RKO (cell line): ENCODE data around the gene PDE4A.
"Not testable (repeated sequence)": the region's sequence is repeated elsewhere in the genome, so short reads cannot be mapped to it uniquely, and the experiment has no call there.

Experiments used
- DNase-seq: peaks from one replicate; pipeline ENCODE4 v3.0.0-alpha.2; 2016; ENCODE audit warnings: low spot score

Gene PDE4A

DNA sequence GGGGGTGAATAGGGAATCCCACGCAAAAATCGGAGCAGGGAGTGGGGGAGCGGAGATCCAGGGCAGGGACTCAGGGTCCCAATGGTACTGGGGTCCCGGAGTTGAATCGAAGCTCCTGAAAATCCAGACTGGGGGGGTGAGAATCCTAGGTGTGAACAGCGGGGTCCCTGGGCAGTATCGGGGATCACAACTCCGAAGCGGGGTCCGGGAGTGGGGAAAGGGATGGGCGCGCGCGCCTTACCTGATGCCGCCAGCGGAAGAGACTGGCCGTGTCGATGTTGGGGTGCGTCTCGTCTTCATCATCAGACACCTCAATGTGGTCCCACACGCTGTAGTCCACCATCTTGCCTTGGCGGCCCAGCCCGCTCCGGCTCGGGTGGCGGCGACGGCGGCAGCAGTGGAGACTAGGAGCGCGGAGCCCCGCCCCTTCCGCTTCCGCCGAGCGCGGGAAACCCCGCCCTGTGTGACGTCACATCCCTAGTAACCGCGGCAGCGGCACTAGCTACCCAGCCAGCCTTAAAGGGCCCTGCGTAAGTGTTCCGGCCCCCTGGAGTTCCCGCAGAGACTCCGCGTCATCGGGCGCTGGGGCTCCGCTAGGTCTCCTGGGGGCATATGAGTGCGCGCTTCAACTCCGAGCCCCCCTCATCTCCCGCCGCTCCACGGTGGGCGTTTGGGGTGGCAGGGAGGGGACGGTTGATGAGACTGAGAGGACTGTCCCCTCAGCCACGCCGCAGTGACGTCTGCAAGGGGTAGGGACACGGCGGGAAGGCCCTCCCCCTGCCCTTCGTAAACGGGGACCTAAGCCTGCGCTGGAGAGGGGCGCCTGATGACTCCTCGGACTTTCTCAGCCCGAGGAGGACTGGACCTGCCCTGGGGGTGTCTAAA lies 17.0 kb upstream of the PDE4A start, which contains the start of gene CDC37:
CDC37 (minus strand) TSS at position 406 of the 885 bp plus-strand sequence; CDS start at position 343, 63 bp downstream.
- peak; percentile 97 for DNase-seq

- no peak for DNase-seq
Observed at GRCh38 chr19:10404888-10405820, 15.2 kb upstream of the PDE4A start.

GRCh38 chr19:10406191-10406590 lies 14.1 kb upstream of the PDE4A start:
- no peak for DNase-seq

GRCh38 chr19:10407096-10407495 lies 13.2 kb upstream of the PDE4A start:
- DNase-seq, result no peak

DNA sequence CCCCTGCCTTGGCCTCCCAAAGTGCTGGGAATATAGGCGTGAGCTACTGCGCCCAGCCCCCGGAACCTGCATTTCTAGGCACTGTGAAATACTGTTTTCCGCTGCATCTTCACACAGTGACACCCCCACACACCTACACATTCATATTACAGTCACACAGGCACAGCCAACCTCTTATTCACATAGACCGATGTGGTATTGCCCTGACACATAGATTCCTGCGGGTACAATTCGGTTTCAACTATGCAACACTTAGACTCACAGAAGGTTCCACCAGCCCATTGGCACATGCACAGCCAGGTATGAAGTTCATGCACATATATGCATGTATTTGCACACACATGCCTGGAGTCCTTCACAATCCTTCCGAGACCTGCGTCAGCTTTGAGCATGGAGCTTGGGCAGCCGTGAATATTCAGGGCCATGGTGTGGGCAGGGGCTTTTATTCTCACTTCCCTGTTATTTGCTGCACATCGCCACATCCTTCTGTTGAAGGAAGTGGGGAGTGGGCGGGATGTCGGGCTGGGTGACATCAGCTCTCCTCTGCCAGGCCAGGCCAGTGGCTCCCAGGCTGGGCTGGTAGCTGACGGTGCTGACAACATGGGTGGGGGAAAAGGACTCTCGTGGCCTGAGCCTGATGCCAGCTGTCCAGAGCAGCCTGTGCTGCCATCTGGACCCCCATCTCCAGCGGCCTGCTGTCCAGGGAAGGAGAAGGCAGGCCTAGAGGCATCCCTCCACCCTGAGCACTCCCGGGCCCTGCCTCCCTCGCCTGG lies 11.6 kb upstream of the PDE4A start:
- no peak for DNase-seq

- not testable (repeated sequence) for DNase-seq
Observed at GRCh38 chr19:10411224-10411623, 9.1 kb upstream of the PDE4A start.

- DNase-seq, result no peak
Observed at GRCh38 chr19:10412257-10412977, 7.9 kb upstream of the PDE4A start.

- no peak for DNase-seq
Observed at GRCh38 chr19:10416083-10416379, 4.3 kb upstream of the PDE4A start.

DNA sequence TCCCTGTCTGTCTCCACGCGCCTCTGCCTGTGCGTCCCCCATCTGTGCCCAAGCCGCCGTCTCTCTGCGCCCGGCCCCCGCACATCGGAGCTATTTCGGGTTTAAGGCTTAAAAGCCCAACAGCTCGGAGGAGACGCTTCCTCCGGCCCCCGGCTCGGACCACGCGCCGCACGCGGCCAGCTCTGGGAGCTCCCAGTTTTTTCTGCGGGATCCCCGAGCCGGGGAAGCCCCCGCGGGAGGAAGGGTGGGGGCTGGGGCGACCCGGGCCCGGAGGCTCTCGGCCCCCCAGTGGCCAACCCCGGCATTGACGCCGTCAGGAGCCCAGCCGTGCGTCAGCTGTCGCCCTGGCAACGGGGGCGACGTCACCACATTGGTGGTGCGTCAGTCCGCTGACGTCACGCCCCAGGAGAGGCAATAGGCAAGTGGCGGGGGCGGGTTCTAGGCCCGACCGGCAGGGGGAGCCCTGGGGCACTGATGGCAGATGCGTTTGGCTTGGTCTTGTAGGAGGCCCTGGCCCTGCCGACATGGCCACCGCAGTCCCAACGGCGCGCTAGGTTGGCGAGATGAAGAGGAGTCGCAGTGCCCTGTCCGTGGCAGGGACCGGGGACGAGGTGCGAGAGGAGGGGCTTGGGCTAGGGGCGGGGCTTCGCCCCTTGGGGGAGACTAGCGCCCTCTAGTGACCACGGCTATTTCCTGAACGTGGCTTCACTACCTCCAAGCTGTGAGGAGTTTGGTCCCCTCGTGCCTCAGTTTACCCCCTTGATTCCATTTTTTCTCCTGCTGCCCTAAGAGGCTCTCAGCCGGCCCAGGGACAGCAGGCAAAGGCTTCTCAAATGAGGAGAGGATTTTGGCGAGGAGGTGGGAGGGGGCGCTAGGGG lies 3.7 kb upstream of the PDE4A start:
- DNase-seq, result peak; percentile 86

DNA sequence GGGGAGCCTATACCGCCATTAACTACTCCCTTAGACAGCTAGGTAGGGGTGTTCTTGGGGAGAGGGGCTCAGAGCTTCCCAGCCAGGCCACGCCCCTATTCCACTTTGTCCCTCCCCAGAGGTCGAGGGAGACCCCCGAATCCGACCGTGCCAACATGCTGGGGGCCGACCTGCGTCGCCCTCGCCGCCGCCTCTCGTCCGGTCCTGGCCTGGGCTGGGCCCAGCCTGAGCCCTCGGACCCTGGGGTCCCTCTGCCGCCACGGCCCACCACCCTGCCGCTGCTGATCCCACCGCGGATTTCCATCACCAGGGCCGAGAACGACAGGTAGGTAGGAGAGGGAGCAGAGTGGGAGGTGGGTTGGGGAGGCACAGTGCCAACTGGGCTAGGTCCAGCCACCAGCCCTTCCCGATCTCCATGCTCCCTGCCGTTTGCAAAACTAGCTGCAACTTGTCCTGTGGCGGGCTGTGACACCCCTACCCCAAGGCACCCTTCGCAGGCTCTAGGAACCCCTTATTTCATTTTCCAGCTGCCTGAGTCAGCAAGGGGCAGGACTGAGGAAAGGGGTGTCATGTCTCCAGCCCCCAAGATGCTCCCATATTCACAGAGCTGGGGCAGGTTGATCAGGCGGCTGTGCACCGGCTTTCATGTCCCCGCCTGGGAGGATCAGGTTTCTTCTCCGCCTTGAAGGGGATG lies 2.6 kb upstream of the PDE4A start:
- DNase-seq, result no peak

- DNase-seq, result no peak
Observed at GRCh38 chr19:10418235-10418484, 2.2 kb upstream of the PDE4A start.

- DNase-seq, result no peak
Observed at GRCh38 chr19:10418485-10419199, 1.7 kb upstream of the PDE4A start.

- no peak for DNase-seq
Observed at GRCh38 chr19:10419200-10419645, 1.1 kb upstream of the PDE4A start.

DNA sequence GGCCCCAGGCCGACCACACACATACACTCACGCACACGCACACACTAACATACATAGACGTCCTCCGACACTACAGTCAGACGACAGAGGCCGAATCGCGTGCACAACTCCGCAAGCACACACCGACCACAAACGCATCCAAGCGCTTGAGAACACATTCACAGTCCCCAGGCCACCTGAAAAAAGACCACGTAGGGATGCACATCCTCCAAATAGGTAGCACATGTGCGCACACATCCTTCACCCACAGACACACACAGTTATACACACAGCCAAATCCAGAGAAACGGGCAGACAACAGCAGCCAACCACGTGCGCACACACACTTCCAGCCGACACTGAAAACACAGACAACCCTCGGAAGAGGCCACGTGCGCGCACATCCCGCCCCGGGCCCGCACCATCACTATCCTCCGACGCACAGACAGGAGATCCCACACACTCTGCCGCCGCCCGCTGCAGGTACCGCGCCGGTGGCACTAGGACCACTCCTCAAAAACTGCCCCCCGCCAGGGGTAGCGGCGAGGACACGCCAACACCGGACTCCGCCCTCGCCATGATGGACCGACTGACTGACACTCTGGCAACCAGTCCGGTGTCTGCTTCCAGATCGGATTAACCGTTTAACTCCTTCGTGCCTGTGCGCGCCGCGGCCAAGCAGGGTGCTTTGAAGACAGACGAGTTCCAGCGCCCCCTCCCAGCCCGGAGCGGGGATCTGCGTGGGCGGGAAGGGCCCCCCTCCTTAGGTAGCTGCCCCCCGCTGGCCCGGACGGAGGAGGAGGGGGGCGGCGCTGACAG lies 493 bp upstream of the PDE4A start:
- DNase-seq, result no peak

GRCh38 chr19:10421240-10422045 lies 1.1 kb downstream of the PDE4A start:
- no peak for DNase-seq

GRCh38 chr19:10422046-10422461 lies 1.7 kb downstream of the PDE4A start:
- no peak for DNase-seq

- DNase-seq, result no peak
Observed at GRCh38 chr19:10422846-10423245, 2.5 kb downstream of the PDE4A start.
